C4-2B (cell line): ENCODE results near the gene MEG3.

Source experiments
- H3K27ac ChIP-seq: fragments of 450-650 bp; 2 replicates; pipeline ENCODE4 v1.5.1; 2017
- ZFX ChIP-seq: fragments of 450-650 bp; IDR thresholded peaks from 2 replicates; pipeline ENCODE4 v1.6.1; 2017
- TF ChIP-seq, protein P1 (sequence below): fragments of 450-650 bp; conservative IDR thresholded peaks from 2 replicates; pipeline ENCODE4 v1.5.1; 2017; ENCODE audit warnings: mild to moderate bottlenecking

Gene MEG3

DNA sequence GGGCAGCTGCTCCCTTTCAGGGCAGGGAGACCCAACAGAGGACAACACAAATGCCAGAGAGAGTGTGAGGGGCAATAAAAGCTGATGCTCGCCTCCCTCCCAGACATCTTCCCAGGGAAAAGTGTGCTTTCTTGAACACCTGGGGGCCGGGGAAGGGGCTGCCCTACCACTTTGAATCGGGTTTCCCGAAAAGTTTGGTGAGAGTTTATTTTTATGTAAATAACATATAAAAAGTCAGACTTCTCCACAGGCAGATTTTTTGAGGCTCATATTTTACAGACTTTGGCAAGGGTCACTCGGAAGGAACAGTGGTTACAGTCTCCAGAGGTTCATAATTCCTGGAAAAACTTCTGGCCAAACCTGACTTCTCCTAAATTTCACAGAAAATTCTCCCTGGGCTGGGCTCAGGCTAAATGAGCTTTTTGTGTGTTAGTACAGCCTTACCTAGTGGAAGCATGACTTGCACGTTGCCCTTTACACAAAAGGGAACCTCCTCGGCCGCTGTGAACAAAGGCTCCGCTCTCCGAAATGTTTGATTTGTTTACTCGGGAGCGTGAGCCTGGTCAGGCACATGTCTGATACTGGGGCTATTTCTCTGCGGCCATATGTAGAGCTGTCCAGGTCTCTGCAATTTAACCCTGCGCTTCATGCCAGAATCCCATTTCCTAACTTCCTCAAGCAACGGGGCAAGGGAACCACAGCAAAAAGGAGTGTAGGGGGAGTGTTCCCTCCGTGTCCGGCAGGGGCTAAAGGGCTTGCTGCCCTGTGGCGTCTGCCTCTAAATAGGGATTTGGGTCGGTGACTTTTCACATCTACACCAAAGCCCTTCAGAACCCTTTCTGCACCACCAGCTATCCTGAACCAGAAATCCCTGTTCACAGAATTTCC, 74.2 kb downstream of the MEG3 start:
- no peak overlapping the region for H3K27ac ChIP-seq
- no peak for TF ChIP-seq ZFX
- TF ChIP-seq, protein P1, sequence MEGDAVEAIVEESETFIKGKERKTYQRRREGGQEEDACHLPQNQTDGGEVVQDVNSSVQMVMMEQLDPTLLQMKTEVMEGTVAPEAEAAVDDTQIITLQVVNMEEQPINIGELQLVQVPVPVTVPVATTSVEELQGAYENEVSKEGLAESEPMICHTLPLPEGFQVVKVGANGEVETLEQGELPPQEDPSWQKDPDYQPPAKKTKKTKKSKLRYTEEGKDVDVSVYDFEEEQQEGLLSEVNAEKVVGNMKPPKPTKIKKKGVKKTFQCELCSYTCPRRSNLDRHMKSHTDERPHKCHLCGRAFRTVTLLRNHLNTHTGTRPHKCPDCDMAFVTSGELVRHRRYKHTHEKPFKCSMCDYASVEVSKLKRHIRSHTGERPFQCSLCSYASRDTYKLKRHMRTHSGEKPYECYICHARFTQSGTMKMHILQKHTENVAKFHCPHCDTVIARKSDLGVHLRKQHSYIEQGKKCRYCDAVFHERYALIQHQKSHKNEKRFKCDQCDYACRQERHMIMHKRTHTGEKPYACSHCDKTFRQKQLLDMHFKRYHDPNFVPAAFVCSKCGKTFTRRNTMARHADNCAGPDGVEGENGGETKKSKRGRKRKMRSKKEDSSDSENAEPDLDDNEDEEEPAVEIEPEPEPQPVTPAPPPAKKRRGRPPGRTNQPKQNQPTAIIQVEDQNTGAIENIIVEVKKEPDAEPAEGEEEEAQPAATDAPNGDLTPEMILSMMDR: no peak

DNA sequence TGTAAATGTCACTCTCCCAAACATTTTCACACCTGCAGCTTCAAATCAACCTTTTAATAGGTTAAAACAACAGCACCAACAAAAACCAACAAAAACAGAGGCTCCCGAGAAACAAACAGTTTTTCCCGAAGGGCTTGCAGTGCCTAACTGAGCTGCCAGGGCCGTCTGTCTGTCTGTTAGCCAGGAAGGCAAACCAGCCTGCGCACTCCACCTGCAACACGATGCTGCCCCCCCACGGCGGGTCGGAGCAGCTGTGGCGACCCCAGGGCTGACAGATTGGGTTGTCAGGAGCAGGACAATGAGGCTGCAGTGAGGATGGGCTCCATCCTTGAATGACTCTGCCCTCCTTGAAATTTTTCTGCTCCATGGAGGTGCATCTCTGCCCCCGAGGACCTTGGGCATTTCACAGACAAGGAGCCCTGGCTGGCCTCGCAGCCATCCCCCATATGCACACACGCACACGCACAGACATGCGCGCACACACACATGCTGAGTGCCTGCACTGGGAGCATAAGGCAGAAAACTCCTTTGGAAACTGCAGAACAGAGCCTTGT, 75.0 kb downstream of the MEG3 start:
- TF ChIP-seq ZFX: no peak
- TF ChIP-seq, protein P1: peak; percentile 65
- no peak overlapping the region for H3K27ac ChIP-seq

DNA sequence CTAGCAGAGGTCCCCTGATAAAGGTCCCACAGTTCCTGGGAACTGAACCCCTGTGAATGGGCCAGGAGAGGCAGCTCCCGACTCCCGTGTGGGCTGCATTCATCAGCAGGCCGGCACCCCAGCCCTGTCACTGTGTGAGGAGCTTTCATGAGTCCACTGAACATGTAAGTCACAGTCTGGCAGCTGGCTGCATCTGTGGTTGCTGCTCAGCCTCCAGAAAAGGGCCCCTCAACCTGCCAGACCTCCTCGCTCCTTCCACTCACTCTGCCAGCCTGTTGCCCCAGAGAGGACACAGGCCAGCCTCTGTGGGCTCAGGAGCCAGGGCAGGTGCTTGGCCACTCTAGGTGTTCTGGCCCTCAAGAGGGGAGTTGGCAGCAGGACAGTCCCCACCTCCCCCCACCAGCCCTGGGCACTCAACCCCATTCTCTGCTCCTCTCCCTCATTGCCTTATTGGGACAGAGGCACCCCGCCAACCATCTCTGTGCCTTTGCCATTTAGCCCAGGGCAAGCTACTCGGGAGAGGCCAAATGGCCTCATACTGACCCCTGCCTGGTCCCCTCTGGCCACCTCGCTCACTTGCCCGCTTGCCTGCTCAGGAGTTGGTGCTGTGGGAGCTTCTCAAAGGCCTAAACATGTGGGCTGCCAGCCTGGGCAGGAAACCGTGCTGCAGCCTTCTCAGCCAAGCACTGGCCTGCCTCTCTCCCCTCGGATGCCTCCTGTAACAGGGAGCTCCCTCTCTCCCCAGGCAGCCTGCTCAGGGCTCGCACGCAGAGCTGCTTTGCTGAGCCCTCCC, 75.7 kb downstream of the MEG3 start:
- no peak for TF ChIP-seq ZFX
- TF ChIP-seq, protein P1: no peak
- H3K27ac ChIP-seq: no peak overlapping the region

DNA sequence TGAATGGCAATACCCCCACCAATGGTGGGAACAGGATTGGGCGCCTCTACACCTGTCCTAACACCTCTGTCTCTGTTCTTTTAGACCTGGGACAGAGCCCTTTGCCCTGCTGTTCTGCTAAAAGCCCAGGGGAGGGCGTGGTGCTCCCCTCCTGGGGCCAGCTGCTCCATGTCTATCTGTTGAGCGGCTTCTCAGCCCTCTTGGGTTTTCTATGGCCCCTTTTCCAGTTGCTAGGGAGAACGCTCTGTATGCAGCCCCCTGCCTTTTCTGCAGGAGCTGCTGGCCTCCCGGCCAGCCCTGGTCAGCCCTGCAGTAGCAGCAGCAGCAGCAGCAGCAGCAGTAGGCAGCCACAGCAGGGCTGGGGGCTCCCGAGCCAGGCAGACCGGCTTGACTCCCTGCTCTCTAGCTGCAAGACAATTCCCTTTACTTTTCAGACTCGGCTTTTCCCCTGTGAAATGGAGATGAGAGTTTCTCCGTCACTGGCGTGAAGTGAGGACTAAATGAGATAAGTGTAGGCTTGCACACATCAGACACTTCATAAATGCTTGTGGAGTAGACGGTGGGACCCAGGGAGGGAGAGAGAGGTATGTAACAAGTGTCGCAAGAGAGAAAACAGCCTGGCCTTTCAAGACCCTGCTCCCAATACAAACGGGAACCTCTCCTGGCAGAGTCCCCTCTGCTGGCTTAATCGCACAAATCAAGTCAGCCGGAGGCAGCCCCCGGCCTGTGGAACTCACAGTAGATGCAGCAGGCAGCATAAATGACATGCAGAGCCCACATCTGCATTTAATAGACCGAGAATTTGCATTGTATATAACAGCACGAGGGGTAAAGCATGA, 76.6 kb downstream of the MEG3 start:
- TF ChIP-seq ZFX: no peak
- TF ChIP-seq, protein P1: peak; percentile 41
- H3K27ac ChIP-seq: no peak overlapping the region

DNA sequence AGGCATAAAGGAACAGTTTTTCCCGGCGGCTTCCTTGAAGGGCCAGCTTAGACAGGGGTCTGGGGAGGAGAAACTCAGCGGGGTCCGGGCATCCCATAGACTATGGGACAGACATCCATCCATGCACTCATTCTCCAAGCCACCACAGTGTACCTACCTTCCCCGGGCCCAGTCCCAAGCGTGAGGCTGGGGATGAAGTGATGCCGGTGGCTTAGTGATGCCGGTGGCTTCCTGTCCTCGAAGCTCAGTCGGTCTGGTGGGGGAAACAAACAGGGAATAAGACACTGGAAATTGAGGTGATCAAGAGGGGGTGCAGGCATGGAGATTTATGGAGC, 77.2 kb downstream of the MEG3 start:
- no peak overlapping the region for H3K27ac ChIP-seq
- TF ChIP-seq ZFX: no peak
- TF ChIP-seq, protein P1: no peak

DNA sequence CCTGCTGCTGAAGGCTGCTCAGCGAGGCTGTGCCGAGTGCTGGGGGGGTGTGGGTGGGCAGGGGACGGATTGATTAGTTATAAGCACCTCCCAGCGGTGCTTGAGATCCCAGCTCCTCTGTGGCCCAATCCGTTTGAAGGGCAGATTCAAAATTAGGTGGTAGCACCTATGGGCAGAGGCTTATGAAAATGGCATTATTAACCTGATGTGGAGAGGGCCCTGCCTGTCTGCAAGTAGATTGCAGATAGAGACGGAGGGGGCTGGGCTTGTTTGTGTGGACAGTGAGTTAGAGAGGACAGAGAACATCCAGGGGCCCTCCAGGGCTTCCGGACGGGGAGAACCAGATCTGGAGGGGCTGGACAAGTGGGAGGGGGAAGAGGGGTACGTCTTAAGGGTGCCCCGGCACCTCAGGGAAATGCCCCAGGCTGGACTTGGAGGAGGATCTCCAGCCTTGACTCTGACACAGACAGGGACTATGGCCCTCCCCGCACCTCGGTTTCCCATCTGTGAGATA, 77.8 kb downstream of the MEG3 start, which contains the start of gene RTL1:
RTL1 (minus strand) TSS at position 51 of the 514 bp plus-strand sequence. CDS start 18,934 bp downstream, outside the sequence.
- TF ChIP-seq, protein P1: no peak
- no peak for TF ChIP-seq ZFX
- no peak within 1 kb of the TSS for H3K27ac ChIP-seq
